Skeletal muscle cell (primary cell): Measurements from ENCODE around the gene IGSF11.

Experiments
- DNase-seq: peaks from one replicate; pipeline ENCODE4 v3.0.0-alpha.2; 2010; ENCODE audit warnings: low read depth
- H3K4me3 ChIP-seq: 2 replicates; pipeline ENCODE4 v1.5.1; 2011; ENCODE audit warnings: low read depth, mild to moderate bottlenecking, control low read depth, low read length, moderate library complexity

The IGSF11 gene

GRCh38 chr3:118963711-118964110 is 70.9 kb downstream of the IGSF11 start:
- no peak for DNase-seq
- H3K4me3 ChIP-seq, result no peak overlapping the region

GRCh38 chr3:118960876-118961450 is 73.7 kb downstream of the IGSF11 start:
- DNase-seq, result no peak
- H3K4me3 ChIP-seq, result no peak overlapping the region

GRCh38 chr3:118955914-118956556 is 78.6 kb downstream of the IGSF11 start:
- H3K4me3 ChIP-seq, result no peak overlapping the region
- DNase-seq, result no peak

- DNase-seq, result no peak
Observed at GRCh38 chr3:118951089-118951488, 83.6 kb downstream of the IGSF11 start.

GRCh38 chr3:118949113-118949760 is 85.4 kb downstream of the IGSF11 start:
- no peak for DNase-seq
- H3K4me3 ChIP-seq, result no peak overlapping the region

More at GRCh38 chr3:118951089-118951488, 83.6 kb downstream of the IGSF11 start:
- no peak overlapping the region for H3K4me3 ChIP-seq

- no peak overlapping the region for H3K4me3 ChIP-seq
- no peak for DNase-seq
Observed at GRCh38 chr3:118948146-118948545, 86.5 kb downstream of the IGSF11 start.

- DNase-seq, result no peak
Observed at GRCh38 chr3:118946449-118946848, 88.2 kb downstream of the IGSF11 start.

GRCh38 chr3:118945834-118946233 is 88.8 kb downstream of the IGSF11 start:
- no peak overlapping the region for H3K4me3 ChIP-seq
- no peak for DNase-seq

More at GRCh38 chr3:118946449-118946848, 88.2 kb downstream of the IGSF11 start:
- no peak overlapping the region for H3K4me3 ChIP-seq

- DNase-seq, result no peak
- H3K4me3 ChIP-seq, result no peak overlapping the region
Observed at GRCh38 chr3:118943597-118943996, 91.0 kb downstream of the IGSF11 start.

- no peak overlapping the region for H3K4me3 ChIP-seq
- DNase-seq, result no peak
Observed at GRCh38 chr3:118942671-118943070, 92.0 kb downstream of the IGSF11 start.

GRCh38 chr3:118942195-118942594 is 92.5 kb downstream of the IGSF11 start:
- H3K4me3 ChIP-seq, result no peak overlapping the region
- no peak for DNase-seq

GRCh38 chr3:118941236-118941635 is 93.4 kb downstream of the IGSF11 start:
- DNase-seq, result no peak
- H3K4me3 ChIP-seq, result no peak overlapping the region

GRCh38 chr3:118938183-118938961 is 96.3 kb downstream of the IGSF11 start:
- no peak for DNase-seq
- no peak overlapping the region for H3K4me3 ChIP-seq

- DNase-seq, result no peak
- H3K4me3 ChIP-seq, result no peak overlapping the region
Observed at GRCh38 chr3:118936811-118937210, 97.8 kb downstream of the IGSF11 start.

- no peak overlapping the region for H3K4me3 ChIP-seq
Observed at GRCh38 chr3:118932822-118933558, 101.7 kb downstream of the IGSF11 start.

GRCh38 chr3:118931996-118932395 is 102.7 kb downstream of the IGSF11 start:
- no peak overlapping the region for H3K4me3 ChIP-seq
- DNase-seq, result no peak

More at GRCh38 chr3:118932822-118933558, 101.7 kb downstream of the IGSF11 start:
- DNase-seq, result no peak

- no peak overlapping the region for H3K4me3 ChIP-seq
- DNase-seq, result no peak
Observed at GRCh38 chr3:118927449-118927848, 107.2 kb downstream of the IGSF11 start.

- H3K4me3 ChIP-seq, result no peak overlapping the region
- no peak for DNase-seq
Observed at GRCh38 chr3:118912188-118912587, 122.5 kb downstream of the IGSF11 start.

- DNase-seq, result no peak
- H3K4me3 ChIP-seq, result no peak overlapping the region
Observed at GRCh38 chr3:118910332-118910731, 124.3 kb downstream of the IGSF11 start.
